ENCODE measurements around the gene TNFRSF17.

- no peak for TF ChIP-seq POLR2A (IDR thresholded peaks at IDR 0.05)
- TF ChIP-seq CTCF (IDR thresholded peaks at IDR 0.05 in 4 of 5, conservative IDR thresholded peaks at IDR 0.05 in 1 of 5) = no peak
Measured at GRCh38 chr16:11992008-11992584, 27.1 kb downstream of the TNFRSF17 start.

Measured in gastrocnemius medialis (tissue), 4 donors.